Measurements from ENCODE around the gene PRKCH.

- no peak for TF ChIP-seq REST (IDR thresholded peaks at IDR 0.05; ENCODE audit: low read depth, low read length)
- TF ChIP-seq SP1 (IDR thresholded peaks at IDR 0.05; ENCODE audit: low read depth, low read length) = no peak
- TF ChIP-seq HDAC2 (IDR thresholded peaks at IDR 0.05) = no peak
- no peak for TF ChIP-seq CTCF (IDR thresholded peaks at IDR 0.05 in 2 of 3, conservative IDR thresholded peaks at IDR 0.05 in 1 of 3; ENCODE audit: control insufficient read depth in 2 of 3, extremely low read depth in 1 of 3, insufficient read depth in 1 of 3, low read depth in 3 of 3, low read length in 3 of 3)
- TF ChIP-seq BRCA1 (IDR thresholded peaks at IDR 0.05; ENCODE audit: low read depth, low read length) = no peak
- no peak for TF ChIP-seq EZH2 (IDR thresholded peaks at IDR 0.05; ENCODE audit: borderline replicate concordance, control insufficient read depth, low read depth, low read length)
- no peak for TF ChIP-seq POLR2A (IDR thresholded peaks at IDR 0.05; ENCODE audit: low read depth, low read length)
- no peak for TF ChIP-seq RFX5 (IDR thresholded peaks at IDR 0.05; ENCODE audit: low read depth, low read length)
- no peak for TF ChIP-seq CBX5 (IDR thresholded peaks at IDR 0.05; ENCODE audit: low read depth)
- no peak for TF ChIP-seq EP300 (IDR thresholded peaks at IDR 0.05; ENCODE audit: borderline replicate concordance in 1 of 2, control insufficient read depth in 1 of 2, low read depth in 2 of 2, low read length in 2 of 2)
Measured at GRCh38 chr14:61516964-61517653, 195.7 kb downstream of the PRKCH start.

Measured in GM12878 (cell line).